Natural killer cell (primary cell): ENCODE measurements around the gene FAM227B. TPM values are rescaled to one million over a fixed set of nuclear protein-coding genes. Genes with fewer than 3 reads are reported as not detected.

ENCODE experiments used
- ATAC-seq, 3 donors: fragments of 150-1000 bp in 2 of 3; fragments of 200-7000 bp in 1 of 3; cut with Tn5 transposase; 1 replicate in 1 of 3; 2 replicates in 2 of 3; pipeline ENCODE4 v1.10.0; 2021; ENCODE audit warnings: mild to moderate bottlenecking in 2 of 3, moderate library complexity in 2 of 3
- DNase-seq, 2 donors: peaks; one replicate each; pipeline versions ENCODE4 v3.0.0 to v3.0.0-alpha.2; 2013 to 2021; ENCODE audit warnings: mixed read lengths in 1 of 2
- H3K27ac ChIP-seq: one replicate; pipeline ENCODE4 v1.5.1; 2013; ENCODE audit warnings: mild to moderate bottlenecking, low read length
- H3K27me3 ChIP-seq: one replicate; pipeline ENCODE4 v1.6.1; 2013; ENCODE audit warnings: low read length; ENCODE audit not compliant: control insufficient read depth, insufficient read depth
- H3K36me3 ChIP-seq: one replicate; pipeline ENCODE4 v1.6.1; 2013; ENCODE audit warnings: low read length; ENCODE audit not compliant: control insufficient read depth, insufficient read depth
- H3K4me1 ChIP-seq: one replicate; pipeline ENCODE4 v1.6.1; 2013; ENCODE audit warnings: low read length; ENCODE audit not compliant: control insufficient read depth, insufficient read depth
- H3K4me3 ChIP-seq: one replicate; pipeline ENCODE4 v1.5.1; 2013; ENCODE audit warnings: low read length
- H3K9me3 ChIP-seq: one replicate; pipeline ENCODE4 v1.6.1; 2013; ENCODE audit warnings: low read length; ENCODE audit not compliant: control insufficient read depth, insufficient read depth
- H3K27ac Mint-ChIP-seq, 2 donors: one replicate each; pipeline ENCODE4 v1.8.0; 2022; ENCODE audit warnings: mild to moderate bottlenecking in 2 of 2, mixed read lengths in 2 of 2, moderate library complexity in 1 of 2
- H3K27me3 Mint-ChIP-seq, 2 donors: one replicate each; pipeline ENCODE4 v1.8.0; 2022; ENCODE audit warnings: low read depth in 2 of 2, mixed read lengths in 2 of 2
- H3K36me3 Mint-ChIP-seq: one replicate; pipeline ENCODE4 v1.8.0; 2022; ENCODE audit warnings: mixed read lengths
- H3K4me1 Mint-ChIP-seq, 2 donors: one replicate each; pipeline ENCODE4 v1.8.0; 2022; ENCODE audit warnings: mixed read lengths in 2 of 2
- H3K4me3 Mint-ChIP-seq: one replicate; pipeline ENCODE4 v1.8.0; 2022; ENCODE audit warnings: mild to moderate bottlenecking, moderate library complexity, mixed read lengths
- H3K9me3 Mint-ChIP-seq, 2 donors: one replicate each; pipeline ENCODE4 v1.8.0; 2022; ENCODE audit warnings: mixed read lengths in 2 of 2
- CTCF ChIP-seq: fragments of 200-600 bp; IDR thresholded peaks from one replicate; pipeline ENCODE4 v1.8.0; 2022; ENCODE audit warnings: antibody characterized with exemption
- WGBS: methylation state at CpG from one replicate; pipeline ENCODE4 v1.1.7; 2013; ENCODE audit warnings: missing lambda C conversion rate; ENCODE audit not compliant: insufficient coverage; 5-methylcytosine and 5-hydroxymethylcytosine counted together
- intact Hi-C: fragments of 100-400 bp; cut with micrococcal nuclease; formaldehyde crosslinking; loops from one replicate; pipeline ENCODE4 v1.14.2; 2022
- total RNA-seq, 4 donors: library from RNA; stranded (reverse); fragments of 120-200 nt in 1 of 4; gene quantifications; one replicate each; pipeline versions ENCODE4 v1.2.3 to v1.2.4, GENCODE V29; 2013 to 2022

Gene FAM227B
- total RNA-seq, 3 donors from 2014 or later (not counting 1 experiment from before 2014, with no cell fraction given) = 3.8 to 5.0 (median 4.9) TPM

- Histone ChIP-seq H3K36me3 (no peaks in the 10 kb centered on the region), H3K27ac (no peak overlapping the region), H3K27me3 (no peaks in the 10 kb centered on the region), H3K4me1 (no peaks in the 10 kb centered on the region), H3K4me3 (no peak overlapping the region), H3K9me3 (peaks cover 12% of the 10 kb centered on the region)
- H3K27me3 Mint-ChIP-seq = peaks cover 3 to 16% of the 10 kb centered on the region in 2 donors
- WGBS = 96% methylated on average over 1 of the region's 1 CpG
- no peak overlapping the region for H3K27ac Mint-ChIP-seq
- H3K36me3 Mint-ChIP-seq = peaks cover 11% of the 10 kb centered on the region
- DNase-seq = no peak
- no peaks in the 10 kb centered on the region for H3K4me1 Mint-ChIP-seq
- H3K4me3 Mint-ChIP-seq = no peak overlapping the region
- H3K9me3 Mint-ChIP-seq = peaks cover 5 to 7% of the 10 kb centered on the region in 2 donors
- no peak for TF ChIP-seq CTCF
- intact Hi-C loops = no loop called here
- no peak for ATAC-seq
Observed at GRCh38 chr15:49656734-49657133, 36.1 kb upstream of the FAM227B start.

DNA sequence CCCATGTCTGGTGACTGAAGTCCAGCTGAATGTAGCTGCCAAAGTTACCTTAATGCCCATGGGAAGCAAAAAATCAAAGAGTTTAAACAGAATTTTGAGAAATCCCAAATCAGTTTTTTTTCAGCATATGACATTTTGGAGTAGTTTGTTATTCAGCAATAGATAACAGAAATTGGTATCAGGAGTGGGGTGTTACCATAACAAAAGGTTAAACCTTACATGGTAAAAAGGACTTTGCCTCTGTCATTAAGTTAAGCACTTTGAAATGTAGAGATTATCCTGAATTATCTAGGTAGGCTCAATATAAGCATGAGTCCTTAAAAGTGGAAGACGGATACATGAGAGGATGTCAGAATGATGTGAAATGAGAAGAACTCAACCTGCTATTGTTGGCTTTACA lies 32.3 kb upstream of the FAM227B start:
- no peak for ATAC-seq
- Mint-ChIP-seq H3K4me3 (no peak overlapping the region), H3K27me3 (peaks cover 0 to 9% of the 10 kb centered on the region in 2 donors), H3K27ac (no peak overlapping the region), H3K4me1 (no peaks in the 10 kb centered on the region), H3K9me3 (peaks cover 5 to 7% of the 10 kb centered on the region in 2 donors), H3K36me3 (peaks cover 11% of the 10 kb centered on the region)
- intact Hi-C loops = no loop called here
- Histone ChIP-seq H3K36me3 (no peaks in the 10 kb centered on the region), H3K9me3 (peaks cover 12% of the 10 kb centered on the region), H3K27ac (no peak overlapping the region), H3K4me1 (no peaks in the 10 kb centered on the region), H3K27me3 (no peaks in the 10 kb centered on the region), H3K4me3 (no peak overlapping the region)
- 97% methylated on average over 1 of the region's 1 CpG for WGBS
- no peak for TF ChIP-seq CTCF
- DNase-seq = no peak

- no peak overlapping the region for H3K4me3 ChIP-seq
- Mint-ChIP-seq H3K36me3 (peaks cover 11% of the 10 kb centered on the region), H3K4me3 (no peak overlapping the region), H3K9me3 (peaks cover 2 to 7% of the 10 kb centered on the region in 2 donors), H3K27me3 (peaks cover 0 to 9% of the 10 kb centered on the region in 2 donors), H3K4me1 (no peaks in the 10 kb centered on the region), H3K27ac (no peak overlapping the region)
- no peak for TF ChIP-seq CTCF
- H3K36me3 ChIP-seq = no peaks in the 10 kb centered on the region
- DNase-seq = no peak
- H3K27me3 ChIP-seq = no peaks in the 10 kb centered on the region
- H3K4me1 ChIP-seq = no peaks in the 10 kb centered on the region
- intact Hi-C loops = no loop called here
- H3K9me3 ChIP-seq = peaks cover 12% of the 10 kb centered on the region
- WGBS = 87% methylated on average over 1 of the region's 2 CpGs
- no peak overlapping the region for H3K27ac ChIP-seq
- no peak for ATAC-seq
Observed at GRCh38 chr15:49650676-49651075, 30.1 kb upstream of the FAM227B start.

GRCh38 chr15:49649987-49650386 lies 29.4 kb upstream of the FAM227B start:
- intact Hi-C loops = no loop called here
- Histone ChIP-seq H3K4me3 (no peak overlapping the region), H3K4me1 (no peaks in the 10 kb centered on the region), H3K9me3 (peaks cover 12% of the 10 kb centered on the region), H3K27me3 (no peaks in the 10 kb centered on the region), H3K27ac (no peak overlapping the region), H3K36me3 (no peaks in the 10 kb centered on the region)
- no CpG with 5 or more reads among the region's 1 CpG for WGBS
- DNase-seq (no peak), ATAC-seq (no peak)
- Mint-ChIP-seq H3K4me3 (no peak overlapping the region), H3K27me3 (peaks cover 0 to 9% of the 10 kb centered on the region in 2 donors), H3K27ac (no peak overlapping the region), H3K36me3 (peaks cover 11% of the 10 kb centered on the region), H3K4me1 (no peaks in the 10 kb centered on the region), H3K9me3 (peaks cover 2 to 7% of the 10 kb centered on the region in 2 donors)
- TF ChIP-seq CTCF = no peak
